T-helper 2 cell treated with Interferon-gamma antibody and Interleukin-4, amounts not matched to agents 5 μg/mL and 100 μg/mL, for 36 hours (primary cell): ENCODE measurements around the gene OTOP3.

Source experiments
- DNase-seq: peaks from one replicate; pipeline ENCODE4 v3.0.0; 2021; ENCODE audit warnings: low spot score
- H3K27ac Mint-ChIP-seq: one replicate; pipeline ENCODE4 v1.8.0; 2021; ENCODE audit warnings: mild to moderate bottlenecking, mixed read lengths
- H3K27me3 Mint-ChIP-seq: one replicate; pipeline ENCODE4 v1.8.0; 2021; ENCODE audit warnings: low read depth, mixed read lengths
- H3K36me3 Mint-ChIP-seq: one replicate; pipeline ENCODE4 v1.8.0; 2021; ENCODE audit warnings: low read depth, mixed read lengths
- H3K4me1 Mint-ChIP-seq: one replicate; pipeline ENCODE4 v1.8.0; 2021; ENCODE audit warnings: low read depth, mixed read lengths
- H3K4me3 Mint-ChIP-seq: one replicate; pipeline ENCODE4 v1.8.0; 2022; ENCODE audit warnings: mild to moderate bottlenecking, moderate library complexity, mixed read lengths
- H3K9me3 Mint-ChIP-seq: one replicate; pipeline ENCODE4 v1.8.0; 2021; ENCODE audit warnings: mixed read lengths

OTOP3 gene, protein sequence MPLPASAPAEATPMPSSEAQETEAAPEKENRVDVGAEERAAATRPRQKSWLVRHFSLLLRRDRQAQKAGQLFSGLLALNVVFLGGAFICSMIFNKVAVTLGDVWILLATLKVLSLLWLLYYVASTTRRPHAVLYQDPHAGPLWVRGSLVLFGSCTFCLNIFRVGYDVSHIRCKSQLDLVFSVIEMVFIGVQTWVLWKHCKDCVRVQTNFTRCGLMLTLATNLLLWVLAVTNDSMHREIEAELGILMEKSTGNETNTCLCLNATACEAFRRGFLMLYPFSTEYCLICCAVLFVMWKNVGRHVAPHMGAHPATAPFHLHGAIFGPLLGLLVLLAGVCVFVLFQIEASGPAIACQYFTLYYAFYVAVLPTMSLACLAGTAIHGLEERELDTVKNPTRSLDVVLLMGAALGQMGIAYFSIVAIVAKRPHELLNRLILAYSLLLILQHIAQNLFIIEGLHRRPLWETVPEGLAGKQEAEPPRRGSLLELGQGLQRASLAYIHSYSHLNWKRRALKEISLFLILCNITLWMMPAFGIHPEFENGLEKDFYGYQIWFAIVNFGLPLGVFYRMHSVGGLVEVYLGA

DNA sequence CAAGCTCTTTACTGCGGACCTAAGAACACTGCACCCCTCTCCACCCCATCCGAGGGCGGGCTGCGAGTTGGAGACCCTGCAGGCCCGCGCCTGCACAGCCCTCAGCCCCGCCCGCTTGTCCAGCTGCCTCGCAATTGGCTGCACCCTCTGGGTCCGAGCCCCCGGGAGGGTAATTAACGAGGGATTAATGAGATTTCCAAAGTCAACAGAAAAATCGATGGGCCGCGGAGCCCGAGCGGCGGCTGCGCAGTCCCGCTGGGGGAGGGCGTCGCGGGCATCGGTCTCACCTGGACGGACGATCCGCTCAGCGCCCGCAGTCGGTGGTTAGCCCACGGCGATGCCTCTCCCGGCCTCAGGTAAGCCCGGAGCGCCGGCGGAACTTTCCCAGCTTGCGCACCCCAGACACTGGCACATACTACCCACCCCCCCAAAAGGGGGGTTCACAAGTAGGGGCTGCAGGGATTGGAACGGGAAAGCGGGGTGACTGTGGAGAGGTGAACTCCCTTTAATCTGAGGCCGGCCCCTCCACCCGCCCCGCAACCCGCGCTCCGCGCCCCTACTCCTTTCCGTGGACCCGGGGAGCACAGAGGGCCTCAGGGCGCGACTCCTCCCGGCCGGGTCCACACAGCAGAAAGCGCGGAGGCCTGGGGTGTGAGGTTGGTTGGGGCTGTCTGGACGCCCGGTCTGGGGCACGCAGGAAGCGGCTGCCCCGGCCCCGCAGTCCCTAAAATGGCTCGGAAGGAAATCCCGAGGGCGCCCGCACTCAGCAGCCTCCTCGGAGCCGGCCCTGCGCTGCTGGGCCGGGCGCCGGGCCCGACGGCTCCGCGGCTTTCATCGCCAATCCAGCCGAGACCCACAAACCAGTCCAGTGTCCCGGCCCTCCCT, at the start of gene OTOP3:
OTOP3 (plus strand) TSS at position 314 of the 885 bp plus-strand sequence; CDS start at position 338, 24 bp downstream.
- no peak within 1 kb of the TSS for H3K27ac Mint-ChIP-seq
- H3K4me3 Mint-ChIP-seq: no peak within 1 kb of the TSS
- DNase-seq: no peak
- peaks cover 68% of the 10 kb centered on the region for H3K27me3 Mint-ChIP-seq
- no peaks in the 10 kb centered on the region for H3K9me3 Mint-ChIP-seq
- H3K36me3 Mint-ChIP-seq: no peaks in the 10 kb centered on the region
- H3K4me1 Mint-ChIP-seq: peaks cover 4% of the 10 kb centered on the region

DNA sequence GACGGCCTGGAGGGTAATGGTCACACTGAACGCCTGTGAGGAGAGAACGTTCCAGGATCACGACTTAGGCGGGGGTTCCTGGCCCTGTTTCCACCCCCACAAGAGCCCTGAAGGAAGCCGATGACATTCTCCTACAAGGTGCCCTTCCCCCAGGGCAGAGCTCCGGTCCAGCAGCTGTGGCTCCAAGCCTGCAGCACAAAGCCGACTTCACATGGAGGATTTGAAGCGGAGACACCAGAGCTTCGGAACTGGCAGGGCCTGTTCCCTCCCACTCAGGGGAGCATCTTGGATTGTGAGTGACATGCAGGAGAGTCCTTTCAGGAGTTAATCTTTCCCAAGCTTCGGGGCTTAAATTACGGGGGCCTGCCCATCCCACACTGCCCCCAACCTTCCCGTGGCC, 47.2 kb upstream of the OTOP3 start:
- Mint-ChIP-seq H3K36me3 (no peaks in the 10 kb centered on the region), H3K27me3 (peaks cover 19% of the 10 kb centered on the region), H3K4me1 (no peaks in the 10 kb centered on the region), H3K27ac (no peak overlapping the region), H3K9me3 (no peaks in the 10 kb centered on the region), H3K4me3 (no peak overlapping the region)
- no peak for DNase-seq

DNA sequence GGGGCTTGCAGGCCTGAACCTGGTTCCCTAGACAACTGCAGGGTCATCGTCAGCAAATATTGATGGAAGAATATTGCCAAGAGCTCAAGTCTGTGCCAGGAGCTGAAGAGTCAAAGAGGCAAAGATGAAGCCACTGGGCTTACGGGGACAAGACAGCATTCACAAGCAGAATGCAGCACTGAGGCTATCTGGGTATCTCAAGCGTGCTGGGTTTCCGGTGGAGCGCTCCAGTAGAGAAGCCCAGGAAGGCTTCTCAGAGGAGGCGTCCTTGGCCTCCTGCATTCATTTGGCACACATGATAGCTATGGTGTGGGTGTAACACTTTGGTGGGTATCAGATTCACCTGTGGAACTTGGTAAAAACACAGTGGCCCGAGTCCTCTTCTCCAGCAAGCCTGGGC, 45.1 kb upstream of the OTOP3 start:
- peaks cover 2% of the 10 kb centered on the region for H3K4me1 Mint-ChIP-seq
- no peak overlapping the region for H3K27ac Mint-ChIP-seq
- no peak overlapping the region for H3K4me3 Mint-ChIP-seq
- no peaks in the 10 kb centered on the region for H3K36me3 Mint-ChIP-seq
- H3K9me3 Mint-ChIP-seq: no peaks in the 10 kb centered on the region
- peaks cover 37% of the 10 kb centered on the region for H3K27me3 Mint-ChIP-seq
- no peak for DNase-seq

DNA sequence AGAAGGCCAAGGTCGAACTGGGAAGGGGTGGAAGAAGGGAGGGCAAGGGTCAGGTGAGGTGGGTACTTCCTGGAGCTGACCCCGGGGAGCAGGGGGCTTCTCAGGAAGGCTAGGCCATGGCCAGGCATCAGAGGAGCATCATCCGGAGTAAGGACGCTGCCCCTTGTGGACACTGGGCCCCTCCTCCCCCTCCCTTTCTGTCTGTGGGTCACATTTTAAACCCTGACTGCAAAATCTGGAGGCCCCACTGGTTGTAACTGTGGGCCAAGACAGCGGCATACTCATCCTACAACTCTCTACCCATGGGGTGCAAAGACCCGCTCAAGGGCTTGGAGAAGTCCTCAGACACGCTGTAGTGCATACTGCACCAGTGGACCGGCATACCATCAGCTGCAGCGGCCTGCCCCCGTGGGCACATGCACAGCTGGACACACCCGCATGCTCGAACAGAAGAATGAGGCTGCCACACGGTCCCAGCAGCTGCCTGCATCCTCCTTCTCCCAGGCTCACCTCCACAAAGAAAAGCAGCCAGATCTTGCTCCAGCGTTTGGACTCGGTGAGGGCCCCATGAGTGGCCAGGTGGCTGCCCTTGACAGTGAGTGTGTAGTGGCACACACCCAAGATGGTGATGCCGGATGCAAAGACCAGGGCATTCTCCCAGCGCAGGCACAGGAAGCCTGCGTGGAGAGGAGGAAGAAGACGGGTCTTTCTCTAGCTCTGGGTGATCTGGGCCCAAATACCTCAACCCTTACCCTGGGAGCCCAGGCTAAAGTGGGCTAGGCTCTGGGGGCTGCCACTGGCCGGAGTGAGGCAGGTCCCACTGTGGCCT, 43.5 kb upstream of the OTOP3 start:
- no peak overlapping the region for H3K27ac Mint-ChIP-seq
- DNase-seq: no peak
- no peak overlapping the region for H3K4me3 Mint-ChIP-seq
- H3K36me3 Mint-ChIP-seq: no peaks in the 10 kb centered on the region
- H3K4me1 Mint-ChIP-seq: peaks cover 2% of the 10 kb centered on the region
- peaks cover 45% of the 10 kb centered on the region for H3K27me3 Mint-ChIP-seq
- H3K9me3 Mint-ChIP-seq: no peaks in the 10 kb centered on the region

DNA sequence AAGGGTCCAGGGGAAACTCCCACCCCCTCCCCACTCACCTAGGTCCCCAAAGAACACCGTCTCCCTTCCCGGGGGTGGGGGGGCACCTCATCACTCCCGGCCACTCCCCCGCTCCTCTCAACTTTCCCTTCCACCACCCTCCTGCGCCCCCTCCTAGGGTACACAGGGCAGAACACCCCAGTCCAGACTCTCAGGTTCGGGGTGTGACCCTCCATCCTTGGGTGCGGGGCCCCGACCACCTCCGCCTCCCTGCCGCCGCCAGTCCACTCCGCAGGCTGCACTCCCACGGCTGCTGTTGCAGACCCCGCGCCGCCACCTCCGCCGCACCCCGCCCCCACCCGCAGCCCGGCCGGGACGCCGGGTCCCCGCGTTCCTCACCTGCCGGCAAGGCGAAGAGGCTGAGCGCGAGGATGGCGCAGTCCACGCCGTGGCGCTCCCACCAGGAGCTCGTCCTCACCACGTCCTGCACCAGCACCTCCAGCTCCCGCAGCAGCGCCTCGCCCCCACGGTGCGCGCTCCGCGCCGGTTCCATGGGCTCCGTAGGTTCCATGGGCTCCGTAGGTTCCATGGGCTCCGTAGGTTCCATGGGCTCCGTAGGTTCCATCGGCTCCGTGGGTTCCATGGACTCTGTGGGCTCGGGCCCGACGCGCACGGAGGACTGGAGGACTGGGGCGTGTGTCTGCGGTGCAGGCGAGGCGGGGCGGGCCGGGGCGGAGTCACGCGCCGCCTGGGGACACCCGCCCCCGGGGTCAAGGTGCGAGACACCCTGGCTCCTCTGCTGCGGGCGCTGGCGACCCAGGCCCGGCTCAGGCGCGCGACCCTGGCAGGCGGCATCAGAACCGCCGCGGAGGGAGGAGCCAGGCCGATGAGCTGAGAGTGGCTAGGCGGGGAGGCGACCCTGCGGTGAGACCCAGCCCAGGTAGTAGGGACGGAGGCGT, 42.5 kb upstream of the OTOP3 start, which contains the start of gene FADS6:
FADS6 (minus strand) TSS at position 660 of the 938 bp plus-strand sequence; CDS start at position 622, 38 bp downstream.
- Mint-ChIP-seq H3K27me3 (peaks cover 48% of the 10 kb centered on the region), H3K9me3 (no peaks in the 10 kb centered on the region), H3K27ac (no peak within 1 kb of the TSS), H3K4me3 (peak within 1 kb of the TSS; percentile 55), H3K4me1 (peaks cover 2% of the 10 kb centered on the region), H3K36me3 (no peaks in the 10 kb centered on the region)
- no peak for DNase-seq

DNA sequence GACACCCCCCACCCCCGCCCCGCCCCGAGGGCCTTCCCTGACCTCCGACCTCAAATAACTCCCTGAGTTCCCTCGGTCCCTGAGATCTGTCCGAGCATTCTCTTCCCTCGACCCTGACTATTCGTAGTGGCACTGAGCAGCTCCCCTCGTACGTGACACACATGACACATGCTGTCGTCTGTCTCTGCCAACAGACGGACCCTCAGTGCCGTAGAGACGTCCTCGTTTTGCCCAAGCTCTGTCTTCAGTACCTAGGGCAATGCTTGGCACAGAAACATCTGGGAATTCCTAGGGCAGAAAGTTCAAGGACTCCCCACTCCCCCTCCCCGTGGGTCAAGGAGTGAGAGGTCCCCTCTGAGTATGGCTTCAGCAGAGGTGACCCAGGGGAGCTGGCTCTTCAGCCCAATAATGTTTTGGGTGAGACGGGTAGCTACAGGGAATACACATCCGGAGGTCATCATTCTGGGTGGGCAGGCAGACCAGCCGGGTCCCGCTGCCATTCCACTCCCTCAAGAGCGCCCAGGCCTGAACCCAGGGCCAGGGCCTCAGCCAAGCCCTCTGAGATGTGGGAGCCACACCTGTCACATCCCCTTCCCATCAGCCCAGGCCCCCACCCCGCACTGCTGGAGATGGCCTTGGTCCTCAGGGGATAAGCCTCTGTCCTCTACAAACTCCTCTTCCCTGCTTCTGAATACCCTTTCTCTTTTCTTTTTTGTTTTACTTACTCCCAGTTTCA, 41.6 kb upstream of the OTOP3 start:
- DNase-seq: no peak
- peaks cover 2% of the 10 kb centered on the region for H3K4me1 Mint-ChIP-seq
- no peaks in the 10 kb centered on the region for H3K9me3 Mint-ChIP-seq
- H3K36me3 Mint-ChIP-seq: no peaks in the 10 kb centered on the region
- H3K27me3 Mint-ChIP-seq: peaks cover 48% of the 10 kb centered on the region
- H3K27ac Mint-ChIP-seq: no peak overlapping the region
- H3K4me3 Mint-ChIP-seq: peak overlapping the region; percentile 55

DNA sequence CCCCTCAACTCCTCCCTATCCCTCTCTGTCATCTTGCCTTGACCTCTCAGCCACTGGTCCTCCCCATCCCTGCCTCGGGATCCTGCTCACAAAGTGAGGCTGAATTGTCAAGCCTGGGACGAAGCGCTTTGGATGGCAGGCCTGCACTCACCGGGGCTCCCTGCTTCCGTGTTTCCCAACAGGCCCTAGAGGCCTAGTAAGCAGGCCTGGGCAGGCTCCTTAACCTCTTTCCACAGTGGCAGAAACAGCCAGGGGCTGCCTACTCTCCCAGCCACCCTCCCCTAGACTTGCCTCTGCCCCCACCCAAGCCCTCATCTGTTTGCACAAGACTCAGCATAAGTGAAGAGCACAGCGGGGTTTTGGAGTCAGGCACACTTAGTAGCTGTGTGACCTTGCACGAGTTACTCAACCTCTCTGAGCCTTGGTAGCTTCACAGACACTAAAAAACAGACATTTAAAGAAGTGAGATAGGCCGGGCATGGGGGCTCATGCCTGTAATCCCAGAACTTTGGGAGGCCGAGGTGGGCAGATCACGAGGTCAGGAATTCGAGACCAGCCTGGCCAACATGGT, 37.2 kb upstream of the OTOP3 start:
- no peaks in the 10 kb centered on the region for H3K9me3 Mint-ChIP-seq
- DNase-seq: no peak
- no peak overlapping the region for H3K4me3 Mint-ChIP-seq
- H3K27ac Mint-ChIP-seq: no peak overlapping the region
- peaks cover 34% of the 10 kb centered on the region for H3K27me3 Mint-ChIP-seq
- no peaks in the 10 kb centered on the region for H3K36me3 Mint-ChIP-seq
- H3K4me1 Mint-ChIP-seq: peaks cover 2% of the 10 kb centered on the region

DNA sequence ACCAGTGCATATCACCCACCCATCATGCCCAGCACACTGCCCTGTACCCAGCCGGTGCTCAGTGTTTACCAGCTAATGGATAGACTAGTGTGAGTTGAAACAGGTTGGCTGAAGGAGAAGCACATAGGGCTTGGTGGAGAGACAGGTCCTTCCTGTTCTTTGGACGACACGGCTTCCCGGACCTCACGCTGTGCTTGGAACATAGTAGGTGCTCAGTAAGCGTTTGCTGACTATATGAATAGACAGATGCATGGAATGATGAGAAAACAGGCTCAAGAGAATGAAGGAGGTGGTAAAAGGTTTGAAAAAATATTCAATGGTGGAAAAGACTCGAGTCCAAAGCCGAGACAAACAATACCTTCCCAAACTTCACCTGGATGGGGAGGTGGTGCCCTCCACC, 35.5 kb upstream of the OTOP3 start:
- no peaks in the 10 kb centered on the region for H3K36me3 Mint-ChIP-seq
- no peaks in the 10 kb centered on the region for H3K4me1 Mint-ChIP-seq
- H3K27ac Mint-ChIP-seq: no peak overlapping the region
- H3K27me3 Mint-ChIP-seq: peaks cover 20% of the 10 kb centered on the region
- no peak for DNase-seq
- H3K9me3 Mint-ChIP-seq: no peaks in the 10 kb centered on the region
- no peak overlapping the region for H3K4me3 Mint-ChIP-seq

DNA sequence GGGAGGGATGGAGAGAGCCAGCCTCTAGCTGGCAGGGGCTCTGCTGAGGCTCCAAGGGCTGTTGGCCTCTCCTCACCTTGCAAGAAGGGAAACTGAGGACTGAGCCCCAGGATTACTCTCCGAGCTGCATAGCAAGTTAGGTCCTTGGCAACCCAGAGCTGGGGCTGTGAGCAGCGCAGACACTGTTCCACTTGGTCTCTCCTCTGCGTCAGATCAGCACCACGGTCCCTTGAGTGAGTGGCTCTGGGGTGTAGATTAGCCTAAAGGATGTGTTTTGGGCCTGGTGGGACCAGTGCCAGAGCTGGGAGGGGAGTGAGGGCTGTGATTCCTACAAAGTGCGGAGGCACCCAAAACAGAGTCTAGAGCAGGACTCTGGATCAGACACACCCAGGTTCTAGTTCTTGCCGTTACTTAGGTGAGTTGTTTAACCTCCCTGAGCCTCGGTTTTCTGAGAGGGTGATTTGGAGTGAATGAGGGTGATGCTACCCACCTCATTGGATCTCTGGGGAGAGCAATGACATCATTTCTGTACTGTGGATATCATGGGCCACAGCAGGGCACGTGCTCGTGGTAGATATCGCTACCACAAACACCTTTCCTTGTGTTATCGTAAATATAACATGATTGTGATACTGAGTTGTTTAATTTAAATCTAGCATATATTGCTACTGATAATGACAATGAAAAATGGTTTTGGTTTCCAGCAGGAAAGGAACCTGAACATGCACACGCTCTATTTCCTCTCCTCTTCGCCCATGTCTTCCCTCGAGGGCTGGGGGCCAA, 34.2 kb upstream of the OTOP3 start:
- H3K9me3 Mint-ChIP-seq: no peaks in the 10 kb centered on the region
- no peak overlapping the region for H3K27ac Mint-ChIP-seq
- H3K27me3 Mint-ChIP-seq: peaks cover 7% of the 10 kb centered on the region
- no peaks in the 10 kb centered on the region for H3K36me3 Mint-ChIP-seq
- no peak overlapping the region for H3K4me3 Mint-ChIP-seq
- peaks cover 3% of the 10 kb centered on the region for H3K4me1 Mint-ChIP-seq
- no peak for DNase-seq

DNA sequence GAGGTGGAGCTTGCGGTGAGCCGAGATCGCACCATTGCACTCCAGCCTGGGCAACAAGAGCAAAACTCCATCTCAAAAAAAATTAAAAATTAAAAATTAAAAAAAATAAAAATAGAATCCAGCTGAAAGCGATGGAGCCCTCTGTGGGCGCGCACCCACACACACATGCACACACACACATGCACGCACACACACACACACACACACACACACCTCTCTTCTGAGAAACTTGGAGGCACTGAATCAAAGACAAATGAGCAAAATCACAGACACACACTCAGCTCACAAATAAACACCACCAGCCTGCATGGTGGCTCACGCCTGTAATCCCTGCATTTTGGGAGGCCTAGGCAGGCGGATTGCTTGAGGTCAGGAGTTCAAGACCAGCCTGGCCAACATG, 32.7 kb upstream of the OTOP3 start:
- H3K27me3 Mint-ChIP-seq: peaks cover 3% of the 10 kb centered on the region
- H3K4me3 Mint-ChIP-seq: no peak overlapping the region
- DNase-seq: no peak
- H3K27ac Mint-ChIP-seq: no peak overlapping the region
- no peaks in the 10 kb centered on the region for H3K36me3 Mint-ChIP-seq
- H3K4me1 Mint-ChIP-seq: peaks cover 3% of the 10 kb centered on the region
- H3K9me3 Mint-ChIP-seq: no peaks in the 10 kb centered on the region

DNA sequence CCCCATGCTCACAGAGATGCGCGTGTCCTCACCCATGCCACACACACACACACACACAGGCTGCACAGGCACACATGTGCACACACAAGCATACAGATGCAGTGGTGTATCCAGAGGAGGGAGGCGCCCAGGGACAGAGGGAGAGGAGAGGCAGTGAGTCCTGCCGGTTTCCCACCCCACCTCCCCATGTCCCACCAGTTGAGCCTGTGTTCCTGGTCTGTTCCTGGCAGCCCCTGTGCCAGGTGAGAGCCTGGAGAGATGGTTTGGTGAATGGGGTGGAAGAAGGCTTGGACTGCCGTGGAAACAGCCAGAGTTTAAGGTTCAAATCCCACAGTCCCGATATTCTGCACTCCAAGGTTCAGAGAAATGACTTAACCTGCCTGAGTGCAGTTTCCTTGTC, 32.0 kb upstream of the OTOP3 start:
- H3K9me3 Mint-ChIP-seq: no peaks in the 10 kb centered on the region
- DNase-seq: no peak
- no peaks in the 10 kb centered on the region for H3K36me3 Mint-ChIP-seq
- H3K27me3 Mint-ChIP-seq: peaks cover 3% of the 10 kb centered on the region
- no peak overlapping the region for H3K27ac Mint-ChIP-seq
- peaks cover 3% of the 10 kb centered on the region for H3K4me1 Mint-ChIP-seq
- H3K4me3 Mint-ChIP-seq: no peak overlapping the region
